K562 (cell line): Measurements from ENCODE around the gene ZNF280D. TPM values are rescaled to one million over a fixed set of nuclear protein-coding genes. Genes with fewer than 3 reads are reported as not detected.

Experiments used
- ATAC-seq: fragments of 200-7000 bp; cut with Tn5 transposase; 3 replicates; pipeline ENCODE4 v1.9.1; 2020; ENCODE audit warnings: moderate library complexity
- BruUV-seq: library from RNA; stranded (reverse); fragments of 400-500 nt; replicated peaks from 2 replicates; lab custom pipeline; 2021; lab: Mats Ljungman, UMichigan
- CTCF ChIA-PET: fragments of 300-600 bp; formaldehyde crosslinking; extraction: SDS; loops from one replicate; lab custom pipeline; 2021; ENCODE audit warnings: low intra/inter-chr PET ratio; lab: Yijun Ruan, JAX
- POLR2A ChIA-PET: fragments of 300-600, 350-650 bp; sonication (Branson Sonifier 250); formaldehyde crosslinking; extraction: SDS; loops from one replicate; lab custom pipeline; 2021; ENCODE audit warnings: antibody characterized with exemption, inconsistent platforms; lab: Yijun Ruan, JAX
- DNase-seq, 4 experiments: peaks; one replicate each; pipeline versions ENCODE4 v3.0.0 to v3.0.0-alpha.2; 2011 to 2018; ENCODE audit warnings: low spot score in 3 of 4, mixed read lengths in 3 of 4; ENCODE audit errors: extremely low read depth in 1 of 4
- FAIRE-seq: peaks from 2 replicates; lab custom pipeline; 2011; peaks lifted over from hg19 to GRCh38; lab: Jason Lieb, UNC
- H2AFZ ChIP-seq: 2 replicates; pipeline ENCODE4 v1.6.0; 2011; ENCODE audit warnings: low read depth, low read length, control low read depth, inconsistent platforms
- H3K27ac ChIP-seq: fragments of 200-600 bp; 3 replicates; pipeline ENCODE4 v1.8.0; 2011; ENCODE audit warnings: low read depth, mild to moderate bottlenecking, control low read depth, inconsistent platforms, low read length, moderate library complexity, mixed read lengths; ENCODE audit errors: extremely low read depth
- H3K27me3 ChIP-seq, 2 experiments: fragments of 300-600 bp in 1 of 2; 2 replicates in 1 of 2; 3 replicates in 1 of 2; pipeline versions ENCODE4 v1.6.0 to v1.8.0; 2011; ENCODE audit warnings: inconsistent platforms in 2 of 2, low read length in 2 of 2, mild to moderate bottlenecking in 1 of 2, mixed read lengths in 1 of 2, moderate library complexity in 1 of 2; ENCODE audit not compliant: control insufficient read depth in 2 of 2, insufficient read depth in 2 of 2
- H3K36me3 ChIP-seq: fragments of 300-600 bp; 3 replicates; pipeline ENCODE4 v1.8.0; 2011; ENCODE audit warnings: mild to moderate bottlenecking, low read length, inconsistent platforms; ENCODE audit not compliant: control insufficient read depth, insufficient read depth
- H3K4me1 ChIP-seq, 2 experiments: fragments of 200-600 bp in 1 of 2; replicated peaks in 1 of 2; 2 replicates in 1 of 2; 3 replicates in 1 of 2; pipeline versions ENCODE4 v1.5.1 to v1.8.0; 2011; ENCODE audit warnings: inconsistent platforms in 2 of 2, low read length in 2 of 2, mild to moderate bottlenecking in 1 of 2, mixed read lengths in 1 of 2, moderate library complexity in 1 of 2; ENCODE audit not compliant: control insufficient read depth in 2 of 2, insufficient read depth in 2 of 2
- H3K4me2 ChIP-seq: 2 replicates; pipeline ENCODE4 v1.6.1; 2011; ENCODE audit warnings: low read length, control low read depth, inconsistent platforms, mixed read lengths; ENCODE audit not compliant: insufficient read depth
- H3K4me3 ChIP-seq: fragments of 200-600 bp; sonication (generic), shearing (Covaris generic); 2 replicates; pipeline ENCODE4 v1.5.1; 2016; ENCODE audit warnings: control low read depth, inconsistent platforms
- H3K79me2 ChIP-seq: fragments of 200-600 bp; 3 replicates; pipeline ENCODE4 v1.8.0; 2011; ENCODE audit warnings: low read length, inconsistent platforms; ENCODE audit not compliant: control insufficient read depth, insufficient read depth
- H3K9ac ChIP-seq, 2 experiments: 2 replicates each; pipeline versions ENCODE4 v1.6.0 to v1.6.1; 2011; ENCODE audit warnings: low read depth in 2 of 2, low read length in 2 of 2, control low read depth in 1 of 2, inconsistent platforms in 1 of 2, mild to moderate bottlenecking in 1 of 2, mixed read lengths in 1 of 2; ENCODE audit not compliant: insufficient read depth in 1 of 2
- H3K9me1 ChIP-seq: one replicate; pipeline ENCODE4 v1.6.0; 2011; ENCODE audit warnings: inconsistent platforms, mild to moderate bottlenecking, low read length, moderate library complexity; ENCODE audit not compliant: control insufficient read depth, insufficient read depth
- H3K9me3 ChIP-seq: replicated peaks from 2 replicates; pipeline ENCODE4 v1.5.1; 2011; ENCODE audit warnings: low read depth, low read length, inconsistent platforms; ENCODE audit not compliant: control insufficient read depth, insufficient read depth
- H4K20me1 ChIP-seq: replicated peaks from 2 replicates; pipeline ENCODE4 v1.6.1; 2011; ENCODE audit warnings: low read length, inconsistent platforms, mixed read lengths; ENCODE audit not compliant: control insufficient read depth, insufficient read depth
- BCLAF1 ChIP-seq, 2 experiments: fragments of 450-650 bp in 1 of 2; IDR thresholded peaks; 2 replicates each; pipeline ENCODE4 v1.6.1; 2011 to 2017; ENCODE audit warnings: low read depth in 2 of 2, antibody characterized with exemption in 1 of 2, borderline replicate concordance in 1 of 2, low read length in 1 of 2, mild to moderate bottlenecking in 1 of 2, mixed read lengths in 1 of 2; ENCODE audit not compliant: control insufficient read depth in 1 of 2
- HNRNPLL ChIP-seq: fragments of 200-400 bp; formaldehyde crosslinking; IDR thresholded peaks from 2 replicates; pipeline ENCODE4 v1.6.1; 2017; ENCODE audit warnings: low read length, low read depth, mild to moderate bottlenecking; ENCODE audit not compliant: poor library complexity, severe bottlenecking
- ILF3 ChIP-seq: fragments of 450-650 bp; IDR thresholded peaks from 2 replicates; pipeline ENCODE4 v1.6.1; 2018; ENCODE audit warnings: antibody characterized with exemption, mild to moderate bottlenecking, moderate library complexity, borderline replicate concordance
- MAX ChIP-seq: sonication (generic); formaldehyde crosslinking; IDR thresholded peaks from 2 replicates; pipeline ENCODE4 v1.9.0; 2022; ENCODE audit warnings: mild to moderate bottlenecking, missing genetic modification reagents
- MAZ ChIP-seq, 2 experiments: fragments of 450-650 bp in 1 of 2; sonication (generic) in 1 of 2; formaldehyde crosslinking; IDR thresholded peaks in 1 of 2; conservative IDR thresholded peaks in 1 of 2; 2 replicates each; pipeline versions ENCODE4 v1.4.0 to v1.5.0; 2020; ENCODE audit warnings: mild to moderate bottlenecking in 1 of 2, missing genetic modification reagents in 1 of 2
- NFIX ChIP-seq: fragments of 250-450 bp; sonication (Bioruptor Pico); IDR thresholded peaks from 2 replicates; pipeline ENCODE4 v1.4.0; 2020; ENCODE audit warnings: low read depth, mild to moderate bottlenecking, moderate library complexity
- NR2F6 ChIP-seq: fragments of 450-650 bp; formaldehyde crosslinking; IDR thresholded peaks from 2 replicates; pipeline ENCODE4 v1.4.0; 2020; ENCODE audit warnings: mild to moderate bottlenecking
- RHOXF2B ChIP-seq: fragments of 250-450 bp; sonication (Bioruptor Pico); conservative IDR thresholded peaks from 2 replicates; pipeline ENCODE4 v1.5.1; 2021
- RNF219 ChIP-seq: fragments of 250-450 bp; sonication (Bioruptor Pico); IDR thresholded peaks from 2 replicates; pipeline ENCODE4 v1.5.0; 2022; ENCODE audit warnings: mild to moderate bottlenecking
- TSHZ1 ChIP-seq: fragments of 250-450 bp; sonication (Bioruptor Pico); IDR thresholded peaks from 2 replicates; pipeline ENCODE4 v1.4.0; 2020; ENCODE audit warnings: mild to moderate bottlenecking, moderate library complexity
- USF2 ChIP-seq: sonication (generic); formaldehyde crosslinking; IDR thresholded peaks from 2 replicates; pipeline ENCODE4 v1.5.0; 2020; ENCODE audit warnings: missing genetic modification reagents
- ZNF584 ChIP-seq: fragments of 200-800 bp; sonication (Bioruptor generic); IDR thresholded peaks from 2 replicates; pipeline ENCODE4 v1.6.1; 2016; ENCODE audit warnings: low read depth, mild to moderate bottlenecking, missing genetic modification characterization, missing compliant biosample characterization
- WGBS: fragments of 100-300 bp; shearing (Covaris generic); methylation state at CpG from one replicate; pipeline ENCODE4 v1.1.6; 2016; ENCODE audit warnings: low coverage, mixed read lengths; ENCODE audit not compliant: insufficient coverage; ENCODE audit errors: missing lambda C conversion rate; 5-methylcytosine and 5-hydroxymethylcytosine counted together
- in situ Hi-C: fragments of 300-500 bp; cut with MboI; formaldehyde crosslinking; loops from 4 replicates; pipeline ENCODE4 v1.15.0; 2018; ENCODE audit warnings: inconsistent platforms, mixed read lengths
- intact Hi-C: fragments of 100-400 bp; cut with micrococcal nuclease; formaldehyde crosslinking; loops from 2 replicates; pipeline ENCODE4 v1.14.2; 2022
- polyA plus RNA-seq, 8 experiments: library from polyadenylated mRNA; depleted of rRNA in 4 of 8; stranded (reverse) in 5 of 8; unstranded in 3 of 8; fragments of >200 nt; fragmentation: Nextera tagmentation in 2 of 8; fragmentation: Illumina TruSeq in 1 of 8; extraction: Ambion mirVana in 2 of 8; extraction: Trizol in 1 of 8; gene quantifications; 2 replicates each; pipeline versions ENCODE4 v1.2.1 to v1.2.3, GENCODE V29; 2011 to 2014; ENCODE audit warnings: inconsistent platforms in 1 of 8, missing spikeins in 1 of 8
- total RNA-seq, 7 experiments: library from RNA; depleted of rRNA in 6 of 7; stranded (reverse); fragments of >200 nt in 6 of 7; fragmentation: Illumina TruSeq in 2 of 7; extraction: Trizol in 2 of 7; gene quantifications; 2 replicates each; pipeline versions ENCODE4 v1.2.1 to v1.2.3, GENCODE V29; 2011 to 2021; ENCODE audit warnings: low replicate concordance in 1 of 7

The ZNF280D gene
- total and polyA plus RNA-seq, 9 of the 15 experiments (the other 6 are each of a cell fraction or from before 2014, with no cell fraction given), result 8.3 to 21.8 (median 18.4) TPM

GRCh38 chr15:56639631-56640030, 93.7 kb downstream of the ZNF280D start:
- ChIA-PET POLR2A (no interaction called here), CTCF (no interaction called here)
- H3K9me1 ChIP-seq, result no peaks in the 10 kb centered on the region
- no peaks in the 10 kb centered on the region for H3K79me2 ChIP-seq
- WGBS, result 50% methylated on average over 4 of the region's 4 CpGs
- H3K4me2 ChIP-seq, result no peak overlapping the region
- in situ Hi-C loops, result no loop called here
- H3K27ac ChIP-seq, result no peak overlapping the region
- DNase-seq (no peak), ATAC-seq (no peak), FAIRE-seq (no peak)
- no peaks in the 10 kb centered on the region for H3K4me1 ChIP-seq
- intact Hi-C loops, result no loop called here
- H4K20me1 ChIP-seq, result no peaks in the 10 kb centered on the region
- BruUV-seq, result no TSS peak
- no peak overlapping the region for H3K9ac ChIP-seq
- H3K9me3 ChIP-seq, result no peaks in the 10 kb centered on the region
- no peaks in the 10 kb centered on the region for H3K27me3 ChIP-seq
- no peak overlapping the region for H2AFZ ChIP-seq
- H3K36me3 ChIP-seq, result no peaks in the 10 kb centered on the region
- H3K4me3 ChIP-seq, result no peak overlapping the region
- TF ChIP-seq BCLAF1 (IDR thresholded peaks at IDR 0.05; ENCODE audit: borderline replicate concordance in 1 of 2, control insufficient read depth in 1 of 2, low read depth in 2 of 2, low read length in 1 of 2), result no peak
- no peak for TF ChIP-seq USF2 (CRISPR knock-in tag)
- TF ChIP-seq ILF3, result no peak
- TF ChIP-seq NR2F6 (CRISPR knock-in tag), result no peak
- no peak for TF ChIP-seq HNRNPLL
- TF ChIP-seq RNF219 (CRISPR knock-in tag), result no peak
- no peak for TF ChIP-seq RHOXF2B (CRISPR knock-in tag)
- TF ChIP-seq NFIX (CRISPR knock-in tag), result no peak
- no peak for TF ChIP-seq ZNF584 (CRISPR knock-in tag)
- TF ChIP-seq TSHZ1 (CRISPR knock-in tag), result no peak
- no peak for TF ChIP-seq MAX (CRISPR knock-in tag)
- no peak for TF ChIP-seq MAZ (CRISPR knock-in tag; conservative IDR thresholded peaks at IDR 0.05 in 1 of 2, IDR thresholded peaks at IDR 0.05 in 1 of 2)
